KOPT-K1 (cell line): ENCODE data around the gene PCBP3.

Experiments
- H3K27ac ChIP-seq: fragments of 200-600 bp; sonication (generic); 2 replicates; pipeline ENCODE4 v1.5.1; 2016; ENCODE audit warnings: antibody characterized with exemption, mild to moderate bottlenecking, low read depth, low read length; ENCODE audit not compliant: poor library complexity, severe bottlenecking
- H3K36me3 ChIP-seq: fragments of 200-600 bp; sonication (generic); 2 replicates; pipeline ENCODE4 v1.5.1; 2017; ENCODE audit warnings: antibody characterized with exemption, mild to moderate bottlenecking, low read length, moderate library complexity; ENCODE audit not compliant: insufficient read depth
- H3K9me3 ChIP-seq: fragments of 200-600 bp; sonication (generic); 2 replicates; pipeline ENCODE4 v1.5.1; 2017; ENCODE audit warnings: antibody characterized with exemption, low read length, mild to moderate bottlenecking; ENCODE audit not compliant: insufficient read depth, poor library complexity, severe bottlenecking

PCBP3 gene

DNA sequence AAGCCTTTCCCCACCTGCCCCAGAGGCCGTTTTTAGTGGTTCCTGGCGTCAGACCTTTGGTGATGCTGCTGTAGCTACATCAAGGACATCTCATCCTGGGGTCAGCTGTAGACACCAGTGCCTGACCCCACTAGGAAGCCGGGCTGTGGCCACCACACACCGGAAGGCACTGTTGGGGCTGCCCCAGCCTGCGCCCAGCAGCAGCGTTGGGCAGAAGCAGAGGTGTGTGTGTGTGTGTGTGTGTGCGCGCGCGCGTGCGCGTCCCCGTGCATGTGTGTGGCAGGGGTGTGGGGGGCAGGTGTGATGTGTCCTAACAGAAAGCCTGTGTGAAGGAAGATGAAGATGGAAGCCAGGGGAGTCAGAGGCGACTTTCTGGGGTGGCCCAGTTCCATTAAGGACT is 276.1 kb downstream of the PCBP3 start:
- peaks cover 13% of the 10 kb centered on the region for H3K9me3 ChIP-seq
- H3K27ac ChIP-seq = no peak overlapping the region
- H3K36me3 ChIP-seq = no peaks in the 10 kb centered on the region

DNA sequence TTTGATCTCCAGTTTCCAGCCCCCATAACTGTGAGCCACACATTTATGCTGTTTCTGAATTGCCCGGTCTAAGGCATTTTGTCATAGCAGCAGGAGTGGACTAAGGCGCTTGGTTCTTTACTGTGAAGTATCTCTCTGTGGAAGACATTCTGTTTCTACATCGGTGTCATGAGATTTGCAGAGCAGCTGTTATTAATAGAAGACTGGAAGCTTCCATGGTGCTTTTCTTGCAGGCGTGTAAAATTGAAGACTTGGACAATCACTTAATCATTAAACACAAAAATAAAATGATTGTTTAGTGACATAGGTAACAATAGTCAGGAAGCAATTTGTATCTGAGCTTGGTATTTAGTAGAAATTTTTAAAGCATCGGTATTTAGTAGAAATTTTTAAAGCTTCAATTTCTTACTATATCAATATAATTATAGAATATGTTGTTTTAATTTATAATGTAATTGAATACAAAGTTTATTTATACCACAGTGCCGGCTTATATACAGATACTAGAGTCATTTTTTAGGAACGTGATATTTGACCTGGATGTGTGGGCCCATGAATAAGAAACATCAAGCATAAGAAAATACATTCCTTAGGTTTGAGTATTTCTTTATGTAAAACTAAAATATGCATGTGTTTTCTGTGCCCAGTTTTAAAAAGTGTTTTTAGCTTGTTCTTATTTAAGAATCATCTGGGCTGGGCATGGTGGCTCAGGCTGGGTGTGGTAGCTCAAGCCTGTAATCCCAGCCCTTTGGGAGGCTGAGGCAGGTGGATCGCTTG is 277.5 kb downstream of the PCBP3 start:
- H3K36me3 ChIP-seq = no peaks in the 10 kb centered on the region
- H3K27ac ChIP-seq = no peak overlapping the region
- H3K9me3 ChIP-seq = peaks cover 13% of the 10 kb centered on the region

DNA sequence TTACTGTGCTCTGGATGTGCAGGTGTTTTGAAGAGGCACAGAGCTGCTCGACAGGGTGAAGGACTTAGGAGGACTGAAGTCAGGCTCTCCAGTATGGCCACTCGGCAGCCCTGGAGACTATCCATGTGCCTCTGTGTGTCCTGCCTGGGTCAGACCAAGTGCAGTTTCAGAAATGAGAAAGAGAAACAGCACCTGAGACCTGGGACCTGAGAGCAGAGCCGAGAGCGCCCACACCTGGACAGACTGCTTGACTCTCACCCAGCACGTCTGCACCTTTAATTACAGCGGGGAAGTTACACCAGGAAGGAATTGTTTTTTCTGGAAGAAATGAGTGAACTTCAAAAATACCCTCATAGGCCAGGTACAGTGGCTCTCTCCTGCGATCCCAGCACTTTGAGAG is 278.4 kb downstream of the PCBP3 start:
- peaks cover 13% of the 10 kb centered on the region for H3K9me3 ChIP-seq
- H3K36me3 ChIP-seq = no peaks in the 10 kb centered on the region
- H3K27ac ChIP-seq = no peak overlapping the region

DNA sequence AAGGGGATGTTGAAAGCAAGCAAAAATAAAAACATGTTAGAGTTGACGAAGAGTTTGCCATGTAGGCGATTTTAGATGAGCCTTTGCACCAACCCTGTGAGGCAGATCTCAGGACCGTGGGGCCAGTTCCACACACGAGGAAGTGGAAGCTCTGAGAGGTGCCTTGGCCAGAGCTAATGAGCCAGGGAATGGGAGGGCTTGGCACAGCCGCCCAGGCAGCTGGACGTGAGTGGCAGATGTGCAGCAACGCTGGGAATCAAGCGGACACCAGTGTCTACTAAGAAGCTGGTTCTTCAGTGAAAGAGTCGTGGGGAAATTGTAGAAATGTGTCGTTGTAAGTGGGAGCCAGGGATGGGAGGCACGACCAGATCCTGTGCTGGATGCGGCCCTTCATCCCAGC is 279.1 kb downstream of the PCBP3 start:
- peaks cover 13% of the 10 kb centered on the region for H3K9me3 ChIP-seq
- no peak overlapping the region for H3K27ac ChIP-seq
- no peaks in the 10 kb centered on the region for H3K36me3 ChIP-seq

DNA sequence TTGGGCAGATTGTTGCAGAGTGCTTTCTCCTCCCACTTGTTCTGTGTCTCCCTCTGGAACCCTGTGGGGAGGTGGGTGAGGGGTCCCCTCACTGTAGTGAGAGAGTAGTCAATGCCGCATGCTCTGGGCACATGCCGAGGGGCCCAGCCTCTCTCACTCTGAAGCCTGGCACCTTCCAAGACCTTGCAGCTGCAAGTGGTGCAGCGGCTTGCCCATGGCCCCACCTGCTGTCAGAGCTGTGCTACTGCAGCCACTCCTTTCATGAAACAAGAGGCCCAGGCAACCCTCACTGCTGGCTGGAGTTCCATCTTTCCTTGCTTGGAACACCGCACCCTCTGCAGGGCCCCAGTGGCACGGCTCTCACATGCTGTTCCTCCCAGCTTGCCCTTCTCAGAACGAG is 279.6 kb downstream of the PCBP3 start:
- Histone ChIP-seq H3K27ac (no peak overlapping the region), H3K36me3 (no peaks in the 10 kb centered on the region), H3K9me3 (peaks cover 13% of the 10 kb centered on the region)

DNA sequence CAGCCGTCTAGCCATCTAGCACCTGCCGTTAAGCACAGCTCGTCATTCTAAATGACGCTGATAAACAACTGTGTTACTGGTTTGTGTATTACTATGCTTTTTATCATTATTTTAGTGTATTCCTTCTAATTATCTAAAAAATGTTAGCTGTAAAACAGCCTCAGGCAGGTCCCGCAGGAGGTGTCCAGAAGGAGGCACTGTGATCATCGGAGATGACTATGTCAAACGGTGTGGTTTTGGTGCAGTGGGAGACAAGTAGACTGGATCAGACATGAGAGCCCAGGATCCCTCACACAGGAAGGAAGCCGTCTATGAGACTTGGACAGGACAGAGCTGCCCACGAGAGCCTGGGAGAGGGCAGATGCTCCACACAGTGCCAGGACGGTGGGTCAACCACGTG is 282.8 kb downstream of the PCBP3 start:
- H3K36me3 ChIP-seq = no peaks in the 10 kb centered on the region
- no peak overlapping the region for H3K27ac ChIP-seq
- H3K9me3 ChIP-seq = peaks cover 13% of the 10 kb centered on the region

DNA sequence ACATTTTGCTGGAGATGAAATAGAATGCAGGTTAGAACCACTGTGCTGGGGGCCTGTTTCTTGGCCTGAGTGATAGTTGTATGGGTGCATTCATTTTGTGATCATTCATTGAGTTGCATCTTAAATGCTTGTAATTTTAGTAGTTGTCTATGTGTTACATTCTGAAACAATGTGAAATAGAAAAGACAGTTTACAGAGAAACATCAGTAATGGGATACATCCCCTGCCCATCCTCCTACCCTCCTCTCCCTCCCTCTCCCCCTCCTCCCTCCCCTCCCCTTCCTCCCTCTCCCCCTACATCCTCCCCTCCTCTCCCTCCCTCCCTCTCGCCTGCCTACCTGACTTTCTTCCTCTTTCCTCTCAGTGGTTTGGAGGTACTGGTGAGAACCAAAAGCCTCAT is 283.5 kb downstream of the PCBP3 start:
- Histone ChIP-seq H3K36me3 (no peaks in the 10 kb centered on the region), H3K9me3 (peaks cover 13% of the 10 kb centered on the region), H3K27ac (no peak overlapping the region)

DNA sequence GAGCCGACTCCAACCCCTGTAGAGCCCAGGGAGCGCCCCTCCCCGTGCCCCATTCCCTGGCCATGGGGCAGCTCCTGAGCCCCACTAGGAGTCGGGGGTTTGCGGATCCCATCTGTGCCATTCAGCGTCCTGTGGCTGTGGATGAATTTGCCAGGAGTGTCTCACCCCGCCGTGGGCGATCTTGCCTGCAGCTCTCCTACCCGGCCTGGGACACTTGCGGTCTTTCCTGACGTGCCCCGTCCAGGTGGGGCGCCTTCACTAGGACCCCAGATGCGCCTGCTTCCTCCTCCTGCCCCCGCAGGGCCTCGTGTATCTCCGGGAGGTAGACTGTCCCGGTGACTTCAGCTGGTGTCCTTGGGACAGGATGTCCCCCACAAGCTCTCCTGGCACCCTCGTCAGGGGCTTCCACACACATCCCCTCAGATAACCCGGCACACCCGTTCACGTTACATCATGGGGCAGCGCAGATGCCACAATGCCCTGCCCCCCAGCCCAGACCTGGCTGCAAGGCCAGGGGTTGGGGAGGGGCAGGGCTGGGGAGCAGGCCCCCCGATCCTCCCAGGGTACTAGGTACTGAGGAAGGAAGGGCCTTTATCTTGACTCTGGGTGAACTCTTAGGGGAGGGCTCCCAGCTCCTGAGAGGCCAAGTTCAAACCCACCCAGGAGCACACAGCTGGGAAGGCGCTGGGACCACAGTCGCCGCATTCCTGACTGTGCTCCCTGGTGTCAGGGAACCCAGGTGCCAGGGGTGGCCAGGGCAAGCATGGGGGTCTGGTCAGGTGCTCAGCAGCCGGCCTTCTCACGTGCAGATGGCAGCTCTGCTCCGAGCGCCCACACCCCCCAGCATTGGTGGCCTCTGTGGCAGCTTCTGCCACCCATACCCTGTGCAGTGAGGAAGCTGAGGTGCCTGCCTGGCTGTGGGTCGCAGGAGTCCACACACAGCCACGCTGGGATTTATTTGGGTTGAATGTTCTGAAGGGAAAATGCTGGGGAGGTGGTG is 284.6 kb downstream of the PCBP3 start:
- H3K36me3 ChIP-seq = no peaks in the 10 kb centered on the region
- H3K9me3 ChIP-seq = peaks cover 9% of the 10 kb centered on the region
- H3K27ac ChIP-seq = no peak overlapping the region

DNA sequence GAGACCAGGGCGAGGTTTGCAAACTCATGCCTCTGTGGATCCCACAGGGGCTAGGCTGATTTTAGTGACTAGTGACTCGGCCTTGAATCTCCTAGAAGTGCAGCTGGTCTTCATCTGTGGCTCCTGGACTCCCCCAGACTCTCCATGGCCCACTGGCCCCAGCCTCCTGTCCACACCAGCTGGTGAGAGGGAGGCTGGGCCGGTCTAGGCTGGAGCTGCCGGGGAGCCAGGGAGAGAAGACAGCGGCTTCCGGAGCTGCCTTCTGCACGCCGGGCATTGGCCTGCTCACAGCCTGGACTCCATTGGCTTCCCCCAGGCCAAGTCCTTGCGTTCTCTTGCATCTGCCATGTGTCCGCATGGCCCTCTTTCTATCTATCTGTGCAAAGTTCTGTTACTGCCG is 285.9 kb downstream of the PCBP3 start:
- H3K27ac ChIP-seq = no peak overlapping the region
- H3K9me3 ChIP-seq = no peaks in the 10 kb centered on the region
- no peaks in the 10 kb centered on the region for H3K36me3 ChIP-seq

DNA sequence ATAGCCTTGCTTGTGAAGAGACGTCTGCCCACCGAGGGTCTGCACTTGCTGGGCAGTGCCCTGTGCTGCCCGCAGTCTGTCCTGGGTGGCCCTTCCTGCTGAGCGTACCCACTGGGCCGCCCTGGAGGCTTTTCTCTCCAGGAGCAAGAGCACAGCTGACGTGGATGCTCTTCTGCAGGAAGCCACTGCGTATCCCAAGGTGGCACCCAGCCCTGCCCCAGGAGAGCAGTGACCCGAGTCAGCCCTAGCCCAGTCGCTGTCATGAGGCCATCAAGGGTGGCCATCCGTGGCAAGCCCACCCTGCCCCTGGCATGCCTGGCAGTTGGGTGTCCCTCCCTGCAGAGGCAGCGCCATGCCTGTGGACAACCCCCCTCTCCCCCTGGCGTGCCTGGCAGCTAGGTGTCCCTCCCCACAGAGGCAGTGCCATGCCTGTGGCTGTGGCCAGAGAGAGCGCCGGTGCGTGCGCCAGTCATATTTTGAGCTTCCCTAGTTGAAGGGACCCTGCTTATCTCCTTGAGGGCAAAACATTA is 286.8 kb downstream of the PCBP3 start:
- H3K36me3 ChIP-seq = no peaks in the 10 kb centered on the region
- no peaks in the 10 kb centered on the region for H3K9me3 ChIP-seq
- H3K27ac ChIP-seq = no peak overlapping the region

DNA sequence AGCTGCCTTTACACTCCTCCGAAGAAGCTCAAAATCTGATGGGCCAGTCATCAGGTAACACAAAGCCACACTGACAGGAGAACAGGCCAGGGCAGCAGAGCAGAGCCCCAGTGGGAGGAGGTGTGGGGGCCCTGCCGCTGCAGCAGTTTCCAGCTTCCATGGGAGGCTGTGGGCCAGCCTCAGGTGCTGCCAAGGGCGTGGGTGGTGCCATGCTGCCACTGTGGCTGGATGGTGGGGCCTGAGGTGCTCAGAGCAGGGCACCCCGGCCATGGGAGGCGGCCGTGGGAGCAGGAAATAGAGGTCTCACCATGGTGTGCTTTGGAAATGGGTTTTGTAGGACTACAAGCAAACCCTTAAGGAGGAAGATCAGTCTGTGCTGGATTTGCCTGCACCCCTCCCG is 287.3 kb downstream of the PCBP3 start:
- Histone ChIP-seq H3K36me3 (no peaks in the 10 kb centered on the region), H3K9me3 (no peaks in the 10 kb centered on the region), H3K27ac (no peak overlapping the region)

DNA sequence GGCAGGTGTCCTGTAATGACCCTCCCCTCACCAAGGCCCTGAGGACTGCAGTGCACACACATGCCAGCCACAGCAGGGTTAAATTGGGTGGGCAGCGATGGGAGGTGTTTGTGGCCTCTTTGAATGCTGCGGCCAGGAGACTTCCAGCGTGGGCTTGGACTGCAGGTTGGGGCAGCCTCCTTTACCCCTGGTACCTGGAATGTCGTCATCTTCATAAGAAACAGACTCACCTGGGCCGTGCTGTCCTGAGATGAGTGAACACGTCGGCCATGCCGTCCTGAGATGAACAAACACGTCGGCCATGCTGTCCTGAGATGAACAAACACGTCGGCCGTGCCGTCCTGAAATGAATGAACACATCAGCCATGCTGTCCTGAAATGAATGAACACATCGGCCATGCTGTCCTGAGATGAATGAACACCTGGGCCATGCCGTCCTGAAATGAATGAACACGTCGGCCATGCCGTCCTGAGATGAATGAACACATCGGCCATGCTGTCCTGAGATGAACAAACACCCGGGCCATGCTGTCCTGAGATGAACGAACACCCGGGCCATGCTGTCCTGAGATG is 288.0 kb downstream of the PCBP3 start:
- H3K36me3 ChIP-seq = no peaks in the 10 kb centered on the region
- no peaks in the 10 kb centered on the region for H3K9me3 ChIP-seq
- no peak overlapping the region for H3K27ac ChIP-seq

DNA sequence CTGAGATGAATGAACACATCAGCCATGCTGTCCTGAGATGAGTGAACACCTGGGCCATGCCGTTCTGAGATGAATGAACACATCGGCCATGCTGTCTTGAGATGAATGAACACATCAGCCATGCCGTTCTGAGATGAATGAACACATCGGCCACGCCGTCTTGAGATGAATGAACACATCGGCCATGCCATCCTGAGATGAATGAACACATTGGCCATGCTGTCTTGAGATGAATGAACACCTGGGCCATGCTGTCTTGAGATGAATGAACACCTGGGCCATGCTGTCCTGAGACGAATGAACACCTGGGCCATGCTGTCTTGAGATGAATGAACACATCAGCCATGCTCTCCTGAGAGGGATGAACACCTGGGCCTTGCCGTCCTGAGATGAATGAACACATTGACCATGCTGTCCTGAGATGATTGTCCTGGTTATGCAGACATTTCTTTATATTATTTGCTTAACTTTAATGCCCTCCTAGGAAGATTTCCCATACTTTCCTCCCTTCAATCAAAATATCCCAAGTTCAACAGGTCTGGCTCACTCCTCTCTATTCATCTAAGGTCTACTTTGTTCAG is 289.5 kb downstream of the PCBP3 start:
- Histone ChIP-seq H3K36me3 (no peaks in the 10 kb centered on the region), H3K27ac (no peak overlapping the region), H3K9me3 (no peaks in the 10 kb centered on the region)

DNA sequence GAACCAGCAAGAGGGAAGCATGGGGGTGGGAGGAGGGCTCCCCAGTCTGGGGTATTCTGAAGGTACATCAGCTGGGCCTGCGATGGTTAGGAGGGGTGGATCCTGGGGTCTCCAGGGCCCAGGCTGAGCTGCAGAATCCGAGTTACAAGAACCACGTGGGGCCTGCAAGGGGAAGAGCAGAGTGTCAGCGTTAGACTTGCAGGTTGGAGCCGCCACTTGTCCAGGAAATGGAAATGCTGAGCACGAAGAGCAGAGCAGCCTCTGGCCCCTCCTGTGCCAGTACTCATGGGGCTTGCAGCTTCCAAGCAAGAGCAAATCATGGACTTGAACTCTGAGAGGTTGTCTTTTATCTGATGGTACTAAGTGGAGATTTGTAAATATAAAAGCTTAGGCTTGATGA is 290.6 kb downstream of the PCBP3 start:
- no peaks in the 10 kb centered on the region for H3K9me3 ChIP-seq
- H3K27ac ChIP-seq = no peak overlapping the region
- no peaks in the 10 kb centered on the region for H3K36me3 ChIP-seq

DNA sequence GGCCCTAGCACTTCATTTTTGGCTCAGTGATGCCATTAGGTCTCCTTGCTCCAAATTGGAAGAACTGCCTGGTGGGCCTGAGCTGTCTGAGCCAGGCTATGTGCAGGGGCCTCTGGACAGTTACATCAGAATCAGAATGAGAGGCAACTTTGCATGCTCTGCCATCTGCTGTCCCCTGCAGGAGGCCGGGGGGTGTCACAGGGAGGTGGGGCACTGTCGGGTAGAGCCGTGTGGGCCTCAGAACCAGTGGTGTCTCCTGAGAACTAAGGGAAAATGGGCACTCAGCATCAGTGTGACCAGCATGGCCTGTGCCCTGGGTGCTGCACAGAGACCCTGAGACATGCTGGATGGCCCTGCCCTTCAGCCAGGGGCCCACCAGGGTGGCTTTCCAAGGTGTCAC is 291.0 kb downstream of the PCBP3 start:
- Histone ChIP-seq H3K9me3 (no peaks in the 10 kb centered on the region), H3K27ac (no peak overlapping the region), H3K36me3 (no peaks in the 10 kb centered on the region)
